Endothelial cell of umbilical vein (primary cell): ENCODE measurements around the gene SCN4A. TPM values are rescaled to one million over a fixed set of nuclear protein-coding genes. Genes with fewer than 3 reads are reported as not detected.

ENCODE experiments used
- BruUV-seq: library from RNA; stranded (reverse); fragments of 400-500 nt; replicated peaks from 2 replicates; lab custom pipeline; 2021; lab: Mats Ljungman, UMichigan
- CTCF ChIA-PET: fragments of 300-600, 350-600 bp; sonication (Branson Sonifier 250); formaldehyde crosslinking; loops from one replicate; lab custom pipeline; 2021; ENCODE audit warnings: antibody characterized with exemption, inconsistent platforms; lab: Charles Lee
- POLR2A ChIA-PET: fragments of 300-600, 350-600 bp; sonication (Branson Sonifier 250); formaldehyde crosslinking; loops from one replicate; lab custom pipeline; 2021; ENCODE audit warnings: antibody characterized with exemption, inconsistent platforms; lab: Charles Lee
- DNase-seq: peaks from one replicate; pipeline ENCODE4 v3.0.0-alpha.2; 2011; ENCODE audit warnings: low read depth, low spot score
- FAIRE-seq: peaks from 2 replicates; lab custom pipeline; 2011; peaks lifted over from hg19 to GRCh38; lab: Jason Lieb, UNC
- H2AFZ ChIP-seq: 2 replicates; pipeline ENCODE4 v1.6.0; 2012; ENCODE audit warnings: low read depth, low read length, control low read depth, inconsistent platforms
- H3K27ac ChIP-seq: 2 replicates; pipeline ENCODE4 v1.5.1; 2011; ENCODE audit warnings: low read depth, mild to moderate bottlenecking, control low read depth, low read length, moderate library complexity; ENCODE audit not compliant: insufficient read depth
- H3K27me3 ChIP-seq, 2 experiments: 2 replicates each; pipeline versions ENCODE4 v1.6.0 to v1.6.1; 2011; ENCODE audit warnings: low read length in 2 of 2, mixed read lengths in 1 of 2; ENCODE audit not compliant: control insufficient read depth in 2 of 2, insufficient read depth in 2 of 2
- H3K36me3 ChIP-seq, 2 experiments: 2 replicates in 1 of 2; 3 replicates in 1 of 2; pipeline ENCODE4 v1.5.1; 2011; ENCODE audit warnings: low read length in 2 of 2, mild to moderate bottlenecking in 1 of 2, moderate library complexity in 1 of 2; ENCODE audit not compliant: control insufficient read depth in 2 of 2, insufficient read depth in 2 of 2; ENCODE audit errors: extremely low read depth in 1 of 2
- H3K4me1 ChIP-seq: 3 replicates; pipeline ENCODE4 v1.5.1; 2011; ENCODE audit warnings: mild to moderate bottlenecking, low read length; ENCODE audit not compliant: control insufficient read depth, insufficient read depth; ENCODE audit errors: extremely low read depth
- H3K4me2 ChIP-seq: 2 replicates; pipeline ENCODE4 v1.6.1; 2011; ENCODE audit warnings: low read length, control low read depth, mixed read lengths; ENCODE audit not compliant: insufficient read depth
- H3K4me3 ChIP-seq, 3 experiments: fragments of 200-600 bp in 1 of 3; sonication (generic), shearing (Covaris generic) in 1 of 3; replicated peaks in 1 of 3; 2 replicates each; pipeline ENCODE4 v1.5.1; 2011 to 2016; ENCODE audit warnings: control low read depth in 3 of 3, low read length in 3 of 3, mild to moderate bottlenecking in 2 of 3, inconsistent platforms in 1 of 3, low read depth in 1 of 3, moderate library complexity in 1 of 3; ENCODE audit not compliant: insufficient read depth in 1 of 3
- H3K79me2 ChIP-seq: 2 replicates; pipeline ENCODE4 v1.6.0; 2012; ENCODE audit warnings: low read length, inconsistent platforms; ENCODE audit not compliant: control insufficient read depth, insufficient read depth
- H3K9ac ChIP-seq: replicated peaks from 2 replicates; pipeline ENCODE3; 2011; ENCODE audit warnings: low read length, control low read depth; ENCODE audit not compliant: insufficient read depth; ENCODE audit errors: extremely low read depth
- H3K9me1 ChIP-seq: replicated peaks from 3 replicates; pipeline ENCODE4 v1.6.0; 2011; ENCODE audit warnings: mild to moderate bottlenecking, low read length; ENCODE audit not compliant: control insufficient read depth, insufficient read depth; ENCODE audit errors: extremely low read depth
- H3K9me3 ChIP-seq: replicated peaks from 2 replicates; pipeline ENCODE4 v1.5.1; 2012; ENCODE audit warnings: low read length, inconsistent platforms; ENCODE audit not compliant: control insufficient read depth, insufficient read depth
- H4K20me1 ChIP-seq: replicated peaks from 2 replicates; pipeline ENCODE3; 2011; ENCODE audit warnings: mild to moderate bottlenecking, low read length; ENCODE audit not compliant: control insufficient read depth, insufficient read depth; ENCODE audit errors: extremely low read depth
- EZH2 ChIP-seq: IDR thresholded peaks from 2 replicates; pipeline ENCODE4 v1.6.1; 2012; ENCODE audit warnings: borderline replicate concordance, low read depth, mild to moderate bottlenecking, moderate library complexity, low read length, inconsistent platforms; ENCODE audit not compliant: severe bottlenecking
- FOS ChIP-seq: IDR thresholded peaks from 2 replicates; pipeline ENCODE4 v1.6.1; 2011; ENCODE audit warnings: mild to moderate bottlenecking, low read length, moderate library complexity, borderline replicate concordance; ENCODE audit not compliant: insufficient read depth
- GATA2 ChIP-seq: IDR thresholded peaks from 2 replicates; pipeline ENCODE4 v1.7.0; 2011; ENCODE audit warnings: low read depth, mild to moderate bottlenecking, moderate library complexity, mixed read lengths, low read length; ENCODE audit not compliant: insufficient read length, insufficient read depth
- JUN ChIP-seq: IDR thresholded peaks from 2 replicates; pipeline ENCODE4 v1.6.1; 2011; ENCODE audit warnings: borderline replicate concordance, low read depth; ENCODE audit not compliant: insufficient read length, insufficient read depth
- MAX ChIP-seq: IDR thresholded peaks from 2 replicates; pipeline ENCODE4 v1.6.1; 2011; ENCODE audit not compliant: insufficient read depth, insufficient read length
- MYC ChIP-seq: IDR thresholded peaks from one replicate; pipeline ENCODE4 v1.6.1; 2011; ENCODE audit warnings: mild to moderate bottlenecking, low read depth, low read length
- POLR2A ChIP-seq: IDR thresholded peaks from 2 replicates; pipeline ENCODE4 v1.6.1; 2012; ENCODE audit warnings: low read depth, mild to moderate bottlenecking, control low read depth, low read length
- POLR2AphosphoS5 ChIP-seq: IDR thresholded peaks from 2 replicates; pipeline ENCODE4 v1.6.1; 2012; ENCODE audit warnings: low read depth, mild to moderate bottlenecking, control low read depth, low read length, moderate library complexity; ENCODE audit not compliant: insufficient read depth
- dilution Hi-C: fragments of 300-500 bp; cut with MboI; formaldehyde crosslinking; loops from one replicate; pipeline ENCODE4 v1.15.0; 2019; ENCODE audit warnings: low sequenced_read_pairs; ENCODE audit not compliant: extremely low pct_ligation_motif_present
- intact Hi-C: fragments of 100-400 bp; cut with micrococcal nuclease; formaldehyde crosslinking; loops from one replicate; pipeline ENCODE4 v1.10.0; 2022
- polyA plus RNA-seq, 4 experiments: library from polyadenylated mRNA; depleted of rRNA in 3 of 4; stranded (reverse) in 3 of 4; unstranded in 1 of 4; fragments of >200 nt; gene quantifications; 2 replicates each; pipeline versions ENCODE4 v1.2.1 to v1.2.3, GENCODE V29; 2011 to 2012; ENCODE audit warnings: missing spikeins in 1 of 4
- total RNA-seq: library from RNA; stranded (reverse); gene quantifications from 2 replicates; pipeline ENCODE4 v1.2.3, GENCODE V29; 2021
- TF ChIP-seq, protein P1 (sequence below), 2 donors: IDR thresholded peaks; 1 replicate in 1 of 2; 2 replicates in 1 of 2; pipeline ENCODE4 v1.5.1; 2011; ENCODE audit warnings: low read length in 2 of 2, mild to moderate bottlenecking in 2 of 2, moderate library complexity in 2 of 2, control low read depth in 1 of 2, inconsistent platforms in 1 of 2, low read depth in 1 of 2; ENCODE audit not compliant: insufficient read depth in 1 of 2; ENCODE audit errors: extremely low read depth in 1 of 2

SCN4A gene
- total and polyA plus RNA-seq, 2 donors (not counting 3 experiments of a cell fraction or from before 2014, with no cell fraction given), result 0.01 to 0.40 TPM

DNA sequence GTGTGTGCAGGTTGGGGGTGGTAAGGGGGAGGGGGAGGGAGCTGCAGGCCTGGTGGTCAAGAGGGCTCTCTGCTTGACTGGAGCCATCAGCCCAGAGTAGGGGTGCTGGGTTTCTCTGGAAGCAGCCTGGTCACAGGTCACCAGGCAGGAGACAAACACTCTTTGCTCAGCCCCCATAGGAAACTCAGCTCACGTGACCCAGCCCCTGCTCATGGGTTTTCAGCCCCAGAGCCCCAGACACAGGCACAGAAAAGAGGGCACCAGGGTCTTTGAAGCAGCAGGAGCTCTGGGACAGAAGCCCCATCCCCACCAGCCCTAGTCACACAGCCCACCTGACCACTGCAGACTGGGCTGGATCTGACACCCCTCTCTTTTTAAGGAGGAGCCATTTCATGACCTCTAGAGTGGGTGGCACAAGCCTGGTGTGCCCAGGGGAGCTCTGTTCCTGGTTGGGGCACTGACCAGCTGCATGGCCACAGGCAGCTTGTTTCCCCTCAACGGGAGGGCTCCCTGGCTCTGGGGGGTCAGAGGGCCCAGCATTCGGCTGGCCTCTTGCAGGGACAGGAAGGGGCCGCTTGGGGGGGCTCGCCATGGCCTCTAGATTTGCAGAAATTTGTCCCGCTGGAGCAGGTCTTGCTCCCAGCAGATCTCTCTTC is 26.8 kb downstream of the SCN4A start:
- no peak for FAIRE-seq

DNA sequence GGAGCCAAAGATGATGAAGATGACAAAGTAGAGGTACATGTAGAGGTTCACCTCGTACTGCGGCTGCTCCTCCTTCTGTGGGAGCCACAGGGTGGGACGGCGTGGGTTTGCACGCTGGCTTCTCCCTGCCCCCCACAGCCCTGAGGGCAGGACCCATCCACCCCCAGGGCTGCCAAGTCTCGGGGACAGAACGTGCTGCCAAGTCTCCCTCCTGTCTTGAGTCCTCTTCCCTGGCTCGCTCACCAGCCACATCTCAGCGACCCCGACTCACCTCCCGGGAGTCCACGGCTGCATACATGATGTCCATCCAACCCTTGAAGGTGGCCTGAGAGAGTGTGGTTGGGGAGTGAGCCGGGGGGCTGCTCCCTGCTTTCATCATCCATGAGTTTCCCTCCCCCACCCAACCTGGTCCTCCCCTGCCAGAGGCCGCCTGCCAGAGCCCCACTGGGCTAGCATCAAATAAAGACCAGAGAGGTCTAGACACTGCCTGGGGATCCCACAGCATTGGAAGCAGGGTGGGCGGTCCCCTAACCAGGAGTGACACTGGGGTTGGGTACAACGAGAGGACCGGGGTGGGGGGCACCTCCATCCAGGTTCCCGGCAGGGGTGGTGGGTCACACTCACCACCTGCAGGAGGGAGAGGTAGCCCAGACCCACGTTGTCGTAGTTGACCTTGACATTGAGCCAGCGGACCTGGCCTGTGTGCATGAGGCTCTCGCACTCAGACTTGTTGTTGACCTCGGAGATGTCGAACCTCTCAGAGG is 27.8 kb downstream of the SCN4A start:
- Histone ChIP-seq H3K36me3 (no peaks in the 10 kb centered on the region), H3K4me3 (no peak overlapping the region), H3K27ac (no peak overlapping the region), H3K9ac (no peak overlapping the region), H3K9me1 (no peaks in the 10 kb centered on the region), H3K4me2 (no peak overlapping the region), H3K4me1 (no peaks in the 10 kb centered on the region), H4K20me1 (no peaks in the 10 kb centered on the region), H3K27me3 (no peaks in the 10 kb centered on the region), H3K79me2 (no peaks in the 10 kb centered on the region), H3K9me3 (no peaks in the 10 kb centered on the region), H2AFZ (no peak overlapping the region)
- intact Hi-C loops (no loop called here), dilution Hi-C loops (no loop called here)
- TF ChIP-seq JUN, result no peak
- no peak for TF ChIP-seq MAX
- TF ChIP-seq POLR2A, result no peak
- TF ChIP-seq, protein P1, sequence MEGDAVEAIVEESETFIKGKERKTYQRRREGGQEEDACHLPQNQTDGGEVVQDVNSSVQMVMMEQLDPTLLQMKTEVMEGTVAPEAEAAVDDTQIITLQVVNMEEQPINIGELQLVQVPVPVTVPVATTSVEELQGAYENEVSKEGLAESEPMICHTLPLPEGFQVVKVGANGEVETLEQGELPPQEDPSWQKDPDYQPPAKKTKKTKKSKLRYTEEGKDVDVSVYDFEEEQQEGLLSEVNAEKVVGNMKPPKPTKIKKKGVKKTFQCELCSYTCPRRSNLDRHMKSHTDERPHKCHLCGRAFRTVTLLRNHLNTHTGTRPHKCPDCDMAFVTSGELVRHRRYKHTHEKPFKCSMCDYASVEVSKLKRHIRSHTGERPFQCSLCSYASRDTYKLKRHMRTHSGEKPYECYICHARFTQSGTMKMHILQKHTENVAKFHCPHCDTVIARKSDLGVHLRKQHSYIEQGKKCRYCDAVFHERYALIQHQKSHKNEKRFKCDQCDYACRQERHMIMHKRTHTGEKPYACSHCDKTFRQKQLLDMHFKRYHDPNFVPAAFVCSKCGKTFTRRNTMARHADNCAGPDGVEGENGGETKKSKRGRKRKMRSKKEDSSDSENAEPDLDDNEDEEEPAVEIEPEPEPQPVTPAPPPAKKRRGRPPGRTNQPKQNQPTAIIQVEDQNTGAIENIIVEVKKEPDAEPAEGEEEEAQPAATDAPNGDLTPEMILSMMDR (IDR thresholded peaks at IDR 0.05; ENCODE audit: extremely low read depth in 1 of 2, insufficient read depth in 1 of 2, low read depth in 1 of 2, low read length in 2 of 2), result no peak
- no peak for TF ChIP-seq GATA2
- TF ChIP-seq MYC, result no peak
- TF ChIP-seq EZH2, result no peak
- TF ChIP-seq POLR2AphosphoS5, result no peak
- no peak for TF ChIP-seq FOS
- CTCF ChIA-PET, result interaction anchor here (1.5 to 3.0 kb wide), 5 partner anchors 12 to 75 kb away, joined by 7 to 108 read pairs (median 39); partner anchors contain the start of genes GH1 and ICAM2
- POLR2A ChIA-PET, result no interaction called here
- no TSS peak for BruUV-seq
- FAIRE-seq (no peak), DNase-seq (no peak)

More for the DNA sequence above, 26.8 kb downstream of the SCN4A start:
- ChIA-PET POLR2A (no interaction called here), CTCF (interaction anchor here (0.6 to 3.0 kb wide), 48 partner anchors 9 to 354 kb away, joined by 3 to 108 read pairs (median 6); partner anchors contain the start of genes CD79B, CSHL1, GH1 and ICAM2)
- Histone ChIP-seq H3K4me3 (no peak overlapping the region), H3K9ac (no peak overlapping the region), H4K20me1 (no peaks in the 10 kb centered on the region), H3K27ac (no peak overlapping the region), H3K9me1 (no peaks in the 10 kb centered on the region), H3K27me3 (no peaks in the 10 kb centered on the region), H3K4me2 (no peak overlapping the region), H3K79me2 (no peaks in the 10 kb centered on the region), H3K4me1 (no peaks in the 10 kb centered on the region), H3K9me3 (no peaks in the 10 kb centered on the region), H3K36me3 (no peaks in the 10 kb centered on the region), H2AFZ (no peak overlapping the region)
- intact Hi-C loops, result loop anchor here (1.0 to 2.0 kb wide), 2 partner anchors 27 to 45 kb away; no protein-coding TSS in a partner anchor
- no TSS peak for BruUV-seq
- TF ChIP-seq EZH2 (no peak), POLR2A (no peak), MYC (no peak)
- dilution Hi-C loops, result no loop called here
- no peak for DNase-seq
